ENCODE measurements around the gene ACP7. TPM values are rescaled to one million over a fixed set of nuclear protein-coding genes. Genes with fewer than 3 reads are reported as not detected.
A peak's percentile ranks its signal among the peaks of the same experiment; 100 is the strongest.

ACP7 gene
- total RNA-seq, 1 experiment from 2014 or later, result not detected

DNA sequence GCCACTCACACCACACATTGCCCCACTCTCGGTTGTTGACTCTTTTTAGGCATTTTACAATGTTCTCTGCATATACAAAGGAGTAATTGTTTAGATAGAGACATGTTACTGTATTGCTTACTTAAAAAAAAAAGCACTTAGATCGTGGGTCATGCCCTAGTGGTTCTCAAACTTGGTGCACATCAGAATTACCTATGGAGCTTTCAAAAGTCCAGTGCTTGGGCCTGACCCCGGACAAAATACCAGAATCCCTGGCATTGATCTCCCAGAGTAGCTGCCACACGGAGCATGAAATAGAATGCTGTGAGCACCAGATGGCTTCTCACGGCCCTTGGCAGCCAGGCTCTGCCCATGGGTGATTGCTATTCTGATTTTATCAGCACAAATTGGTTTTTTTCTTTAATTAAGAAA, 20.0 kb downstream of the ACP7 start:
- TF ChIP-seq, protein P1, sequence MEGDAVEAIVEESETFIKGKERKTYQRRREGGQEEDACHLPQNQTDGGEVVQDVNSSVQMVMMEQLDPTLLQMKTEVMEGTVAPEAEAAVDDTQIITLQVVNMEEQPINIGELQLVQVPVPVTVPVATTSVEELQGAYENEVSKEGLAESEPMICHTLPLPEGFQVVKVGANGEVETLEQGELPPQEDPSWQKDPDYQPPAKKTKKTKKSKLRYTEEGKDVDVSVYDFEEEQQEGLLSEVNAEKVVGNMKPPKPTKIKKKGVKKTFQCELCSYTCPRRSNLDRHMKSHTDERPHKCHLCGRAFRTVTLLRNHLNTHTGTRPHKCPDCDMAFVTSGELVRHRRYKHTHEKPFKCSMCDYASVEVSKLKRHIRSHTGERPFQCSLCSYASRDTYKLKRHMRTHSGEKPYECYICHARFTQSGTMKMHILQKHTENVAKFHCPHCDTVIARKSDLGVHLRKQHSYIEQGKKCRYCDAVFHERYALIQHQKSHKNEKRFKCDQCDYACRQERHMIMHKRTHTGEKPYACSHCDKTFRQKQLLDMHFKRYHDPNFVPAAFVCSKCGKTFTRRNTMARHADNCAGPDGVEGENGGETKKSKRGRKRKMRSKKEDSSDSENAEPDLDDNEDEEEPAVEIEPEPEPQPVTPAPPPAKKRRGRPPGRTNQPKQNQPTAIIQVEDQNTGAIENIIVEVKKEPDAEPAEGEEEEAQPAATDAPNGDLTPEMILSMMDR (IDR thresholded peaks at IDR 0.05; ENCODE audit: unreplicated experiment), result no peak
- Mint-ChIP-seq H3K4me3 (ENCODE audit: unreplicated experiment) (no peak overlapping the region), H3K9me3 (ENCODE audit: unreplicated experiment) (no peaks in the 10 kb centered on the region), H3K27me3 (ENCODE audit: insufficient read depth, unreplicated experiment) (no peaks in the 10 kb centered on the region), H3K4me1 (ENCODE audit: insufficient read depth, unreplicated experiment) (no peaks in the 10 kb centered on the region), H3K27ac (ENCODE audit: low read depth, unreplicated experiment) (no peak overlapping the region), H3K36me3 (ENCODE audit: insufficient read depth, unreplicated experiment) (peaks cover 6% of the 10 kb centered on the region)
- no peak for DNase-seq (ENCODE audit: unreplicated experiment)
- intact Hi-C loops (cut with micrococcal nuclease), result no loop called here
- POLR2A ChIA-PET, result no interaction called here
- no TSS peak for BruUV-seq (replicated peaks)
- CTCF ChIA-PET, result no interaction called here

DNA sequence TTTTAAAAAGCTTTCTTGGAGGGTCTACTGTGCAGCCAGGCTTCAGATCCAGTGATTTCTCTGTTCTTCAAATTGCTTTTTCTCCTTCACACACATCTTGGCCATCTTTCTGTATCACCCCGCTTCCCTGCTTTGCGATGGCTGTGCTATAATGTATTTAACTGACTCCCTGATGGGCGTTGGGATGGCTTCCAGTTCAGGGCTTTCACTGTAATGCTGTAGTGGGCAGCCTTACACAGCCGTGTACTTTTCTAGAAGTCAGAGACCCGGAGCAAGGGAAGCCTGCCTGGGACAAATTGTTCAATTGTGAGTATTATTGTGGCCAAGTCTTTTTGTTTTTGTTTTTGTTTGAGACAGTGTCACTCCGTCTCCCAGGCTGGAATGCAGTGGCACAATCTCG, 22.0 kb downstream of the ACP7 start:
- TF ChIP-seq, protein P1 (IDR thresholded peaks at IDR 0.05; ENCODE audit: unreplicated experiment), result no peak
- H3K4me1 Mint-ChIP-seq (ENCODE audit: insufficient read depth, unreplicated experiment), result peaks cover 8% of the 10 kb centered on the region
- BruUV-seq (replicated peaks), result no TSS peak
- peaks cover 2% of the 10 kb centered on the region for H3K36me3 Mint-ChIP-seq (ENCODE audit: insufficient read depth, unreplicated experiment)
- CTCF ChIA-PET, result no interaction called here
- H3K4me3 Mint-ChIP-seq (ENCODE audit: unreplicated experiment), result no peak overlapping the region
- no peak for DNase-seq (ENCODE audit: unreplicated experiment)
- no peaks in the 10 kb centered on the region for H3K27me3 Mint-ChIP-seq (ENCODE audit: insufficient read depth, unreplicated experiment)
- H3K27ac Mint-ChIP-seq (ENCODE audit: low read depth, unreplicated experiment), result peak overlapping the region; percentile 9
- intact Hi-C loops (cut with micrococcal nuclease), result no loop called here
- no peaks in the 10 kb centered on the region for H3K9me3 Mint-ChIP-seq (ENCODE audit: unreplicated experiment)
- POLR2A ChIA-PET, result no interaction called here

DNA sequence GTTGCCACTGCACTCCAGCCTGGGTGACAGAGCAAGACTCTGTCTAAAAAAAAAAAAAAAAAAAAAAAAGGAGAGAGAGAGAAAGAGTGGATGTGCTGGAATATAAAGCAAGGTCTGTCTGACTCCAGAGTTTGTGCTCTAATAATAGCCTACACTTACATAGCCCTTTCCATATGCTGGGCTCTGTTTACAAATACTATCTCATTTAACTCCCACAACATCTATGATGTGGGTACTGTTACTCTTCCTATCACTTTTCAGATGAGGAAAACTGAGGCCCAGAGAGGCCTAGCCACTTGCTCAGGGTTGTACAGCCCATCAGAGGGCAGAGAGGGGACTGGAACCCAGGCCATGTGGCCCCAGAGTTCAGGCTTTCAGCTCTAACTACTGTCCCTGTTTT, 25.5 kb downstream of the ACP7 start:
- no TSS peak for BruUV-seq (replicated peaks)
- Mint-ChIP-seq H3K27ac (ENCODE audit: low read depth, unreplicated experiment) (no peak overlapping the region), H3K4me3 (ENCODE audit: unreplicated experiment) (no peak overlapping the region), H3K36me3 (ENCODE audit: insufficient read depth, unreplicated experiment) (no peaks in the 10 kb centered on the region), H3K4me1 (ENCODE audit: insufficient read depth, unreplicated experiment) (peaks cover 30% of the 10 kb centered on the region), H3K27me3 (ENCODE audit: insufficient read depth, unreplicated experiment) (no peaks in the 10 kb centered on the region), H3K9me3 (ENCODE audit: unreplicated experiment) (no peaks in the 10 kb centered on the region)
- ChIA-PET POLR2A (no interaction called here), CTCF (interaction anchor here (0.5 to 6.0 kb wide), 19 partner anchors 10 to 1029 kb away, joined by 3 to 65 read pairs (median 4); no protein-coding TSS in a partner anchor)
- TF ChIP-seq, protein P1 (IDR thresholded peaks at IDR 0.05; ENCODE audit: unreplicated experiment), result no peak
- no peak for DNase-seq (ENCODE audit: unreplicated experiment)
- intact Hi-C loops (cut with micrococcal nuclease), result loop anchor here (1.0 to 5.0 kb wide), 2 partner anchors 57 to 147 kb away; no protein-coding TSS in a partner anchor

DNA sequence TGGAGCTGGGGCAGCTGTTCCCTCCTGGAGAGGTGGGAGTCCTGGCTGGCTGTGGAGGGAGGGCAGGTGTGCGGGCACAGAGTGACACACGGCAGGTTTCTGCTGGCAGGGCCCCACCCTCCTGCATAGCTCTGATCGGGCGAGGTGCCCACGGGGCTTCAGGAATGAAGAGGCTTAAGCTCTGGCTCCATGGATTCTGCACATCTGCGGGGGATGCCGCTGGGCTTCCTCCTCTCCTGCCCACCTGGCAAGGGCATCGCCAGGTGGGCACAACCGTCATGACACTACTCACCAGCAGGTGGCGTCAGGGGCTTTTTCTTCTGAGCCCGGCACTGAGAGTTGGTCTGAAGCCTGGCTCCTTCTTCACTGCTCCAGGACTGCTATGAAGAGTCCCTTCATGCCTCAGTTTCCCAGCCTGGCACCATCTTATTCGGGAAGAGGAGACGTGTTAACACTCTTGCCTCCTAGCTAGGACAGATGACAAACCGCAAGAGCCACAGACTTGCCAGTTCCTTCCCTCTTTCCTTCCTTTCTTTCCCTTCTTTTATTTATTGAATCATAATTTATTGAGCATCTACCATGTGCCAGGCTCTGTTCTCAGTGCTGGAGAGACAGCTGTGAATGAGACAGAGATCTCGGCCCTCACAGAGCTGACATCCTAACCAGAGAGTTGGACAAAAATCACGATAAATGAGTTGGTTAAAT, 26.2 kb downstream of the ACP7 start:
- H3K36me3 Mint-ChIP-seq (ENCODE audit: insufficient read depth, unreplicated experiment), result no peaks in the 10 kb centered on the region
- H3K27ac Mint-ChIP-seq (ENCODE audit: low read depth, unreplicated experiment), result no peak overlapping the region
- DNase-seq (ENCODE audit: unreplicated experiment), result peak; percentile 74
- POLR2A ChIA-PET, result interaction anchor here (0.9 to 2.1 kb wide), 2 partner anchors 217 to 708 kb away, joined by 3 to 7 read pairs; partner anchors contain the start of gene FAM98C
- no TSS peak for BruUV-seq (replicated peaks)
- no peak overlapping the region for H3K4me3 Mint-ChIP-seq (ENCODE audit: unreplicated experiment)
- H3K27me3 Mint-ChIP-seq (ENCODE audit: insufficient read depth, unreplicated experiment), result no peaks in the 10 kb centered on the region
- intact Hi-C loops (cut with micrococcal nuclease), result loop anchor here (1.0 to 5.0 kb wide), 2 partner anchors 58 to 148 kb away; no protein-coding TSS in a partner anchor
- TF ChIP-seq, protein P1 (IDR thresholded peaks at IDR 0.05; ENCODE audit: unreplicated experiment), result peak; percentile 81
- no peaks in the 10 kb centered on the region for H3K9me3 Mint-ChIP-seq (ENCODE audit: unreplicated experiment)
- CTCF ChIA-PET, result interaction anchor here (0.5 to 6.0 kb wide), 25 partner anchors 9 to 1029 kb away, joined by 3 to 65 read pairs (median 4); partner anchors contain the start of gene FAM98C
- H3K4me1 Mint-ChIP-seq (ENCODE audit: insufficient read depth, unreplicated experiment), result peaks cover 30% of the 10 kb centered on the region
